Stomach (tissue), 9 donors: ENCODE results near the gene COL9A3. TPM values are rescaled to one million over a fixed set of nuclear protein-coding genes. Genes with fewer than 3 reads are reported as not detected.
A peak's percentile ranks its signal among the peaks of the same experiment; 100 is the strongest.

Source experiments
- DNase-seq, 2 donors: peaks; one replicate each; pipeline versions ENCODE4 v3.0.0 to v3.0.0-alpha.2; 2013 to 2019
- H3K27ac ChIP-seq, 5 donors: fragments of 200-600 bp in 4 of 5; sonication (generic) in 4 of 5; one replicate each; pipeline ENCODE4 v1.5.1; 2013 to 2019; ENCODE audit warnings: mild to moderate bottlenecking in 1 of 5, moderate library complexity in 1 of 5
- H3K27me3 ChIP-seq, 3 donors: fragments of 200-600 bp; sonication (generic); one replicate each; pipeline ENCODE4 v1.5.1; 2017 to 2019; ENCODE audit warnings: mixed run types in 1 of 3
- H3K36me3 ChIP-seq, 4 donors: fragments of 200-600 bp; sonication (generic); 1 replicate in 3 of 4; 2 replicates in 1 of 4; pipeline ENCODE4 v1.5.1; 2016 to 2019
- H3K4me1 ChIP-seq, 4 donors: fragments of 200-600 bp; sonication (generic); one replicate each; pipeline ENCODE4 v1.5.1; 2016 to 2019
- H3K4me3 ChIP-seq, 4 donors: fragments of 200-600 bp; sonication (generic) in 3 of 4; one replicate each; pipeline ENCODE4 v1.5.1; 2016 to 2019; ENCODE audit warnings: mild to moderate bottlenecking in 1 of 4
- H3K9me3 ChIP-seq, 4 donors: fragments of 200-600 bp; sonication (generic); one replicate each; pipeline ENCODE4 v1.5.1; 2016 to 2019
- EP300 ChIP-seq: sonication (generic); formaldehyde crosslinking; IDR thresholded peaks from one replicate; pipeline ENCODE4 v1.6.1; 2017; ENCODE audit warnings: antibody characterized with exemption
- POLR2A ChIP-seq, 4 donors: fragments of 450-650 bp; IDR thresholded peaks; one replicate each; pipeline ENCODE4 v1.6.1; 2016; ENCODE audit warnings: antibody characterized with exemption in 4 of 4, control low read depth in 2 of 4, mild to moderate bottlenecking in 1 of 4, moderate library complexity in 1 of 4
- POLR2AphosphoS5 ChIP-seq, 3 donors: sonication (generic); formaldehyde crosslinking; IDR thresholded peaks; one replicate each; pipeline ENCODE4 v1.6.1; 2016; ENCODE audit warnings: antibody characterized with exemption in 3 of 3
- WGBS, 5 donors: extraction: QIAGEN DNeasy Blood & Tissue Kit in 3 of 5; methylation state at CpG; one replicate each; pipeline versions ENCODE4 v1.1.5 to v1.1.7; 2013 to 2018; 5-methylcytosine and 5-hydroxymethylcytosine counted together
- intact Hi-C: fragments of 100-400 bp; cut with DNase I; formaldehyde crosslinking; loops from one replicate; pipeline ENCODE4 v1.15.1; 2023; ENCODE audit warnings: low total_unique reads
- polyA plus RNA-seq, 3 donors: library from polyadenylated mRNA; stranded (reverse); fragments of 200-250 nt; gene quantifications; one replicate each; pipeline ENCODE4 v1.2.3, GENCODE V29; 2013
- total RNA-seq, 5 donors: library from RNA; depleted of rRNA; stranded (reverse); fragments of >200 nt; gene quantifications; one replicate each; pipeline versions ENCODE4 v1.1.0 to v1.2.3, GENCODE V29; 2014 to 2016
- TF ChIP-seq, protein P1 (sequence below), 7 experiments: fragments of 450-650 bp in 4 of 7; fragments of 200-600 bp in 3 of 7; sonication (generic) in 3 of 7; IDR thresholded peaks; one replicate each; pipeline ENCODE4 v1.5.1; 2016 to 2019; ENCODE audit warnings: antibody characterized with exemption in 7 of 7, control low read depth in 2 of 7, mild to moderate bottlenecking in 1 of 7
- donor health status: healthy with polysubstance abuse.
- donor health status: Bipolar disorder and iron deficiency.
- donor health status: healthy.

Gene COL9A3
- total and polyA plus RNA-seq, 8 donors: 2.3 to 18.2 (median 3.9) TPM; not detected in 3

DNA sequence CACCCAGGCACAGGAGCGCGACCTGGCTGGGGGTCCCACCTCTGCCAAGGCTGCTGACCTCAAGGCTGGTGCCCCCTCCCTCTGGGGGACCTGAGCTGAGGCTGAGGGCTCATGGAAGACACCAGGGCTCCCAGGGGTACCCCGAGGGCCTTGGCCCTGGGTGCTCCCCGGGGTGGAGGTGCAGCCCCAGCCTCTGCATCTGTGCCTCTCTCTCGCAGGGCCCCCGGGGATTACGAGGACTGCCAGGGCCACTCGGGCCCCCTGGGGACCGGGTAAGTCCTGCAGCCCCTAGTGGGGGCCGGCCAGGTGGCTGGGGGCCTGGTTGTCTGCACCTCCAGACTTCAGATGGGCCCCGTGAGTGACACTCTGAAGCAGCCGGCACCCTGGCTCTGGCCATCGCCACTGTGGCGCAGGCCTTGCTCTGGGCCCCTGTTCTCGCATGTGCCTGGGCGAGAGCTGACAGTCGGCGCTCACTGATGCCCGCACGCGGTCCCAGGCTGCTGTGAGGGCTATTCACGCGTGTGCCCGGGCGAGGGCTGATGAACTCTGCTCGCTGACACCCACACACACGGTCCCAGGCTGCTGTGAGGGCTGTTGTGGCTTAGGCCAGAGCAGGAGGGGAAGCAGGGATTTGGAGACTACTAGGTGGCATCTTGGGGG, 9.3 kb downstream of the COL9A3 start:
- no peak for TF ChIP-seq EP300
- no peak for TF ChIP-seq POLR2AphosphoS5 (IDR thresholded peaks at IDR 0.05)
- TF ChIP-seq POLR2A (IDR thresholded peaks at IDR 0.05): no peak
- TF ChIP-seq, protein P1, sequence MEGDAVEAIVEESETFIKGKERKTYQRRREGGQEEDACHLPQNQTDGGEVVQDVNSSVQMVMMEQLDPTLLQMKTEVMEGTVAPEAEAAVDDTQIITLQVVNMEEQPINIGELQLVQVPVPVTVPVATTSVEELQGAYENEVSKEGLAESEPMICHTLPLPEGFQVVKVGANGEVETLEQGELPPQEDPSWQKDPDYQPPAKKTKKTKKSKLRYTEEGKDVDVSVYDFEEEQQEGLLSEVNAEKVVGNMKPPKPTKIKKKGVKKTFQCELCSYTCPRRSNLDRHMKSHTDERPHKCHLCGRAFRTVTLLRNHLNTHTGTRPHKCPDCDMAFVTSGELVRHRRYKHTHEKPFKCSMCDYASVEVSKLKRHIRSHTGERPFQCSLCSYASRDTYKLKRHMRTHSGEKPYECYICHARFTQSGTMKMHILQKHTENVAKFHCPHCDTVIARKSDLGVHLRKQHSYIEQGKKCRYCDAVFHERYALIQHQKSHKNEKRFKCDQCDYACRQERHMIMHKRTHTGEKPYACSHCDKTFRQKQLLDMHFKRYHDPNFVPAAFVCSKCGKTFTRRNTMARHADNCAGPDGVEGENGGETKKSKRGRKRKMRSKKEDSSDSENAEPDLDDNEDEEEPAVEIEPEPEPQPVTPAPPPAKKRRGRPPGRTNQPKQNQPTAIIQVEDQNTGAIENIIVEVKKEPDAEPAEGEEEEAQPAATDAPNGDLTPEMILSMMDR (IDR thresholded peaks at IDR 0.05): no peak

DNA sequence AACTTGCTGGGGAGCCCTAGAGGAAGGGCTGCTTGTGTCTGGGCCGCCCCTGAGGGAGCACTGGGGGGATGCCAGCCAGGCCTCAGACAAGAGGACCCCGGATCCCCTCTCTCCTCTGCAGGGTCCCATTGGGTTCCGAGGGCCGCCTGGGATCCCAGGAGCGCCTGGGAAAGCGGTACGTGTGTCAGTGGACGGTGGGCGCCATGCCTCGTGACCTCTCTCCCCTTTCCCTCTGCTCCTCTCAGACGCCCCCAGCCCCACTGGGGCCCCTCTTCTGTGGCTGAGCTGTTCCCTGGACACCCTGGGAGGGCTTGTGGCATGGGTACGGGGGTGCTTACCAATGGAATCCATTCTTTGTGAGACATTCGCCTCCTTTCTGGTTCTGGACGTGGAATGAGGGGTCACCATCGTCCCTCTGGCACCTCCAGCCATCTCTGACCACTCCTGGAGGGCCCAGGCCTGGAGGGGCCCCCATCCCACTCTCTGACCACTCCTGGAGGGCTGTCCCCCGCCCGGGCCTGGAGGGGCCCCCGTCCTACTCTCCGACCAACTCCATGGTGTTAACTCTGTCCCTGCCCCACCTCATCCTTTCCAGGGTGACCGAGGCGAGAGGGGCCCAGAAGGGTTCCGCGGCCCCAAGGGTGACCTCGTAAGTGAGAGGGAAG, 9.9 kb downstream of the COL9A3 start:
- peak in 1 of 2 donors; percentile 3 for DNase-seq
- TF ChIP-seq POLR2A (IDR thresholded peaks at IDR 0.05) (no peak), EP300 (no peak), POLR2AphosphoS5 (IDR thresholded peaks at IDR 0.05) (no peak)
- TF ChIP-seq, protein P1 (IDR thresholded peaks at IDR 0.05): no peak

More for the DNA sequence above, 9.3 kb downstream of the COL9A3 start:
- intact Hi-C loops: no loop called here
- peaks cover 0 to 11% (median 0%) of the 10 kb centered on the region in 3 donors for H3K27me3 ChIP-seq
- H3K4me1 ChIP-seq: peaks cover 7 to 25% (median 15%) of the 10 kb centered on the region in 4 donors
- H3K36me3 ChIP-seq: no peaks in the 10 kb centered on the region
- no peaks in the 10 kb centered on the region for H3K9me3 ChIP-seq
- H3K4me3 ChIP-seq: no peak overlapping the region
- 73 to 93% (median 82%) methylated on average over 3 to 27 of the region's 27 CpGs for WGBS, 5 donors
- peak overlapping the region in 1 of 5 donors; percentile 79 for H3K27ac ChIP-seq
- DNase-seq: peak in 1 of 2 donors; percentile 15

GRCh38 chr20:62827311-62828038, 10.6 kb downstream of the COL9A3 start:
- 76 to 83% (median 82%) methylated on average over 17 to 29 of the region's 29 CpGs for WGBS, 5 donors
- intact Hi-C loops: no loop called here
- DNase-seq: peak in 1 of 2 donors; percentile 3

More for the DNA sequence above, 9.9 kb downstream of the COL9A3 start:
- 88 to 92% (median 89%) methylated on average over 23 to 24 of the region's 24 CpGs for WGBS, 5 donors
- Histone ChIP-seq H3K27me3 (peaks cover 0 to 11% (median 0%) of the 10 kb centered on the region in 3 donors), H3K4me1 (peaks cover 11 to 31% (median 21%) of the 10 kb centered on the region in 4 donors), H3K36me3 (no peaks in the 10 kb centered on the region), H3K27ac (no peak overlapping the region), H3K9me3 (no peaks in the 10 kb centered on the region), H3K4me3 (no peak overlapping the region)
- intact Hi-C loops: no loop called here

More at GRCh38 chr20:62827311-62828038, 10.6 kb downstream of the COL9A3 start:
- H3K27ac ChIP-seq: no peak overlapping the region
- no peak for TF ChIP-seq EP300
- TF ChIP-seq POLR2AphosphoS5 (IDR thresholded peaks at IDR 0.05): no peak
- TF ChIP-seq, protein P1 (IDR thresholded peaks at IDR 0.05): no peak
- TF ChIP-seq POLR2A (IDR thresholded peaks at IDR 0.05): no peak
- H3K9me3 ChIP-seq: no peaks in the 10 kb centered on the region
- no peak overlapping the region for H3K4me3 ChIP-seq
- peaks cover 0 to 11% (median 0%) of the 10 kb centered on the region in 3 donors for H3K27me3 ChIP-seq
- H3K36me3 ChIP-seq: no peaks in the 10 kb centered on the region
- peaks cover 18 to 37% (median 28%) of the 10 kb centered on the region in 4 donors for H3K4me1 ChIP-seq
